Pulmonary artery endothelial cell (primary cell): ENCODE measurements around the gene OR5B12. TPM values are rescaled to one million over a fixed set of nuclear protein-coding genes. Genes with fewer than 3 reads are reported as not detected.

ENCODE experiments used
- total RNA-seq: library from RNA; depleted of rRNA; stranded (reverse); fragments of >200 nt; gene quantifications from 2 replicates; pipeline ENCODE4 v1.2.3, GENCODE V29; 2014

The OR5B12 gene
- total RNA-seq, 1 donor from 2014 or later = not detected

Other genes starting within 250 kb of the OR5B12 start
- not detected in 2 replicates for gene OR1S2, start 238.1 kb downstream of the OR5B12 start, total RNA-seq
- not detected in 2 replicates for gene OR1S1, start 229.5 kb downstream of the OR5B12 start, total RNA-seq
- gene OR10Q1, start 213.3 kb downstream of the OR5B12 start, total RNA-seq = not detected in 2 replicates
- not detected in 2 replicates for gene OR10W1, start 174.0 kb downstream of the OR5B12 start, total RNA-seq
- gene OR5B17, start 83.2 kb downstream of the OR5B12 start, total RNA-seq = not detected in 2 replicates
- gene OR5B3, start 35.4 kb downstream of the OR5B12 start, total RNA-seq = not detected in 2 replicates
- gene OR5B2, start 14.1 kb downstream of the OR5B12 start, total RNA-seq = not detected in 2 replicates
- not detected in 2 replicates for gene OR5B21, start 65.9 kb upstream of the OR5B12 start, total RNA-seq
- 4.0 and 6.0 TPM in 2 replicates for gene LPXN, start 133.6 kb upstream of the OR5B12 start, total RNA-seq
- 56.0 and 63.4 TPM in 2 replicates for gene ZFP91, start 136.8 kb upstream of the OR5B12 start, total RNA-seq
- 1.6 and 2.2 TPM in 2 replicates for gene CNTF, start 180.4 kb upstream of the OR5B12 start, total RNA-seq